ENCODE measurements around the gene GPR61. TPM values are rescaled to one million over a fixed set of nuclear protein-coding genes. Genes with fewer than 3 reads are reported as not detected.

The GPR61 gene
- total RNA-seq, 1 donor from 2014 or later, result not detected

DNA sequence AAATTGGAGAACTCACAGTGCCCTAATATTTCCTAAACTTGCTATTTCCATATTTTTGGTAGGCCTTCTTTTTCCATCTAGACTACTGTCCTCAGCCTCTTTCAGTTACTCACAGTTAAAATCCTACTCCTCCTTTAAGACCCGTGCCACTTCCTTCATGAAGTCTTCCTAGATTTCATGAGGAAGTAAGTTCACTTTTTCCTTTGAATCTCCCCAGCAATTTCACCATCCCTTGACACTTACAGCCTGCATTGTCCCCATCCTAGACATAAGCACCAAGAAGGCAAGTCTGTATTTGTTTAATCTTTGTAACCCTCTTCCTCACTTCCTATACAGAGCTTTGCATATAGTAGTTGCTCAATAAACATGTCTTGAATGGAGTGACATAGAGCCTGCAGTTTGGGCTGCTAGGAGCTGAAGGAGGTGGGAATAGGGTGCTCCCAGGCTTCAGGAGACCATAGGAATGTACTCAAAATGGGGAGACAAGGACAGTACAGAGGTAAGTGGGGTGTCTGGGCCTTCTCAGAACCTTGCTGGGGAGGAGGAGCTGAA, 5.3 kb upstream of the GPR61 start:
- H3K9me3 Mint-ChIP-seq, result no peaks in the 10 kb centered on the region
- TF ChIP-seq, protein P1, sequence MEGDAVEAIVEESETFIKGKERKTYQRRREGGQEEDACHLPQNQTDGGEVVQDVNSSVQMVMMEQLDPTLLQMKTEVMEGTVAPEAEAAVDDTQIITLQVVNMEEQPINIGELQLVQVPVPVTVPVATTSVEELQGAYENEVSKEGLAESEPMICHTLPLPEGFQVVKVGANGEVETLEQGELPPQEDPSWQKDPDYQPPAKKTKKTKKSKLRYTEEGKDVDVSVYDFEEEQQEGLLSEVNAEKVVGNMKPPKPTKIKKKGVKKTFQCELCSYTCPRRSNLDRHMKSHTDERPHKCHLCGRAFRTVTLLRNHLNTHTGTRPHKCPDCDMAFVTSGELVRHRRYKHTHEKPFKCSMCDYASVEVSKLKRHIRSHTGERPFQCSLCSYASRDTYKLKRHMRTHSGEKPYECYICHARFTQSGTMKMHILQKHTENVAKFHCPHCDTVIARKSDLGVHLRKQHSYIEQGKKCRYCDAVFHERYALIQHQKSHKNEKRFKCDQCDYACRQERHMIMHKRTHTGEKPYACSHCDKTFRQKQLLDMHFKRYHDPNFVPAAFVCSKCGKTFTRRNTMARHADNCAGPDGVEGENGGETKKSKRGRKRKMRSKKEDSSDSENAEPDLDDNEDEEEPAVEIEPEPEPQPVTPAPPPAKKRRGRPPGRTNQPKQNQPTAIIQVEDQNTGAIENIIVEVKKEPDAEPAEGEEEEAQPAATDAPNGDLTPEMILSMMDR (conservative IDR thresholded peaks at IDR 0.05), result no peak
- no peak overlapping the region for H3K4me3 Mint-ChIP-seq

DNA sequence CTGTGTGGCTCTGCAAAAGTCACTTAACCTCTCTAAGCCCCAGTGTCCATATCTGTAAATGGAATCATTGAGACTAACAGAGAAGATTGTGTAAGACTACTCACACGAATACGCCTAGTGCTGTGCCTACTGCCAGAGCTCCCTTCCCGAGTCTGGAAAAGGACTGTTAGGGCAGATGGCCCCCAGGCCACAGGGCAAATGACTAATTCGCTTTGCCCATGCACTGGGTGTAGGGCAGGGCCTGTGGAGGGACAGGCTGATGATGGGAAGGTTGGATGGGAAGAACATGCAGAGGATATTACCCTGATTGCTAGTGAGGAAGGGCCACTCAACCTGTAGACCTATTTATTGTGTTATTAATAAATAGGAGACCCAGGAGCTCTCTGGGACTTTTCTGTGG, 4.2 kb upstream of the GPR61 start:
- Mint-ChIP-seq H3K36me3 (ENCODE audit: low read depth) (no peaks in the 10 kb centered on the region), H3K9me3 (no peaks in the 10 kb centered on the region), H3K4me3 (no peak overlapping the region), H3K27me3 (ENCODE audit: low read depth) (no peaks in the 10 kb centered on the region), H3K27ac (ENCODE audit: unreplicated experiment) (no peak overlapping the region), H3K4me1 (peaks cover 22% of the 10 kb centered on the region)
- TF ChIP-seq, protein P1 (conservative IDR thresholded peaks at IDR 0.05), result no peak
- DNase-seq (ENCODE audit: low read depth, low spot score), result no peak

More for the DNA sequence above, 5.3 kb upstream of the GPR61 start:
- no peak overlapping the region for H3K27ac Mint-ChIP-seq (ENCODE audit: unreplicated experiment)
- H3K36me3 Mint-ChIP-seq (ENCODE audit: low read depth), result no peaks in the 10 kb centered on the region
- H3K27me3 Mint-ChIP-seq (ENCODE audit: low read depth), result no peaks in the 10 kb centered on the region
- no peak for DNase-seq (ENCODE audit: low read depth, low spot score)
- H3K4me1 Mint-ChIP-seq, result peaks cover 28% of the 10 kb centered on the region

DNA sequence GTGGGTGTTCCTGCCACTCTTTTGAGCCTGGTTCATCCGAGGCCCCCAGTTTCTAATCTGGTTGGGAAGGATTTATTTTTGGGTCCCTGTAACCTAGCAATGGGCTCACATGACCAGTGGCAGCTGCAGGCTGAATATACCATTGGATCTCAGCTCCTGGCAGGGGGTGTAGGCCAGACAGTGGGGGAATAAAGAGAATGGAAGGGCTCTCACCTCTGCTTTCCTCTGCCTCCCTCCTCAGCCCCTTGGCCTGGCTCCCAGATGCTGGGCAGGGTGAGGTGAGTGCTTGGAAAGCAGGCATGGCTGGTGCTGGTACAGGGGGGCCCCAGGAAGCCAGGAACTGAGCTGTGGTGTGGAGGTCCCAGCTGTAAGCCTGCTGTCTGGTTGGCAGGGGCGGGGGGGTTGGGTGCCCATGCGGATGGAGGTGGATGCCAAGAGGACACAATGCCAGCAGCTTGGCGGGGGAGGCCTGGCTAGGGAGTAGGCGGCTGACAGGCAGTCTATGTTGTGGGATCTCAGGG, 3.6 kb upstream of the GPR61 start:
- no peaks in the 10 kb centered on the region for H3K27me3 Mint-ChIP-seq (ENCODE audit: low read depth)
- H3K36me3 Mint-ChIP-seq (ENCODE audit: low read depth), result no peaks in the 10 kb centered on the region
- no peak overlapping the region for H3K4me3 Mint-ChIP-seq
- H3K27ac Mint-ChIP-seq (ENCODE audit: unreplicated experiment), result no peak overlapping the region
- TF ChIP-seq, protein P1 (conservative IDR thresholded peaks at IDR 0.05), result no peak
- peaks cover 18% of the 10 kb centered on the region for H3K4me1 Mint-ChIP-seq
- no peaks in the 10 kb centered on the region for H3K9me3 Mint-ChIP-seq
- DNase-seq (ENCODE audit: low read depth, low spot score), result no peak

DNA sequence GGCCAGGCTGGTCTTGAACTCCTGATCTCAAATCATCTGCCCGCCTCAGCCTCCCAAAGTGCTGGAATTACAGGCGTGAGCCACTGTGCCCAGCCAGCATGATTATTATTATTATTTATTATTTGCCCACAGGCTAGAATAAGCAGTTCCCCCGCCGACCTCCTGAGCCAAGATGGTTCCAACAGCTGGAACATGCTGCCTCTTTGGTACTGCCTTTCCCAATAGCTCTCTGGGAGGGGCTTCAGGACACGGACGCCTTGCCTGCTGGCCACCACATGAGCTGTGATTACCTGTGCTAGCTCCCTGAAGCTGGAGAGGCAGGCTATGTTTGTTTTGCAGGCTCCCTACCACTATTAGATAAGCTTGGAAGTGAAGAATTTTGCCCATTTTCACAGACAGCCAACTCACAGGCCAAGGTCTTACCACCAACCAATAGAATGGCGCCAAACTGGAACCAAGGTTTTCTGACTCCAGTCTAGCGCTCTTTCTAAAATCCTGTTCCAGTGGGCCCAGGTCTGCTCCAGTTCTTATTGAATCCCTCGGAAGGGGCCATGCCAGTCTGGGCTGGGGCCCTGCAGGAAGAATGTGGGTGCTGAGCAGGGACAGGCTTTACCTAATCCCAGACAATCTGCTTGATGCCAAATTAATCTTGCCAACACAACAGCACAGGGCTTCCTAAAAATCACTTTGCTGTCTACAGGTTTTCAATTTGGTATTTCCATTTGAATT, 2.1 kb upstream of the GPR61 start:
- TF ChIP-seq, protein P1 (conservative IDR thresholded peaks at IDR 0.05), result no peak
- no peak overlapping the region for H3K27ac Mint-ChIP-seq (ENCODE audit: unreplicated experiment)
- no peaks in the 10 kb centered on the region for H3K9me3 Mint-ChIP-seq
- peaks cover 3% of the 10 kb centered on the region for H3K27me3 Mint-ChIP-seq (ENCODE audit: low read depth)
- no peaks in the 10 kb centered on the region for H3K36me3 Mint-ChIP-seq (ENCODE audit: low read depth)
- DNase-seq (ENCODE audit: low read depth, low spot score), result no peak
- H3K4me3 Mint-ChIP-seq, result no peak overlapping the region
- peaks cover 6% of the 10 kb centered on the region for H3K4me1 Mint-ChIP-seq

DNA sequence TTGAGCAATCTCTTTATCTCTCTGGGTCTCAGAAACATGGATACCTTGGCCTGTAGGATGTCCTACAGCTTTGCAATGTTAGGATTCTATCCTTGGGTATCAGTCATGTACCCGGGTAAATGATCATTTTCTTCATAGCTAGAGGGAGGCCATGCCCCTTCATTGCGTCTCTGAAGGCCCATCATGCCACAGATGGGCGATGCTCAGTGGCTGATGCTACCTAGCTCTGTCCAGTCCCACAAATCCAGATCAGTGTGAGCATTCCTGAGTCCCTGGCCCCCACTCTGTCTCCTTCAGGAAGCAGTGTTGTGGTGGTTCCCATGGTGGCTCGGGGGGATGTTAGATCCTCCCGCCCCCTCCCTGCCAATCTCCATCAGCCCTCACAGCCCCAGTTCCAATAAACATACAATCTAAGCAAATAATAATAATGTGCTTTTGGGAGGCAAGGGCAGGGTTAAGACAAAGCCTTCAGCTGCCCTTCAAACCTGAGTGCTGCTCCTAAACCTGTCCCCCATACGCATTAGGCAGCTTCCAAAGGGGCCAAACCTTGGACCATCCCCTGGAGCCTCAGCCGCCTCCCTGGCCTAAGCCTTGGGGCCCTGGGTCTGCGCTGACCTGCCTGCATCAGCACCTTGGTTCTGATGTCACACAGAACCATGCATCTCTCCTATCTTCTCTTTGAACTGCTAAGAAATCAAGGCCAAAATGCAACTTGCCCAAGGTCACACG, 681 bp upstream of the GPR61 start:
- DNase-seq (ENCODE audit: low read depth, low spot score), result no peak

More for the DNA sequence above, 681 bp upstream of the GPR61 start:
- H3K9me3 Mint-ChIP-seq, result no peaks in the 10 kb centered on the region
- no peaks in the 10 kb centered on the region for H3K36me3 Mint-ChIP-seq (ENCODE audit: low read depth)
- no peak overlapping the region for H3K27ac Mint-ChIP-seq (ENCODE audit: unreplicated experiment)
- no peak overlapping the region for H3K4me3 Mint-ChIP-seq
- TF ChIP-seq, protein P1 (conservative IDR thresholded peaks at IDR 0.05), result no peak
- H3K27me3 Mint-ChIP-seq (ENCODE audit: low read depth), result peaks cover 7% of the 10 kb centered on the region
- H3K4me1 Mint-ChIP-seq, result no peaks in the 10 kb centered on the region
